COLO829 (cell line): ENCODE results near the gene PKN2.
A peak's percentile ranks its signal among the peaks of the same experiment; 100 is the strongest.

Experiments
- DNase-seq: peaks from one replicate; pipeline ENCODE4 v3.0.0; 2012; ENCODE audit warnings: low spot score

PKN2 gene

GRCh38 chr1:88735382-88735781, 51.3 kb downstream of the PKN2 start:
- DNase-seq = no peak

- DNase-seq = no peak
Observed at GRCh38 chr1:88735909-88736308, 51.8 kb downstream of the PKN2 start.

DNA sequence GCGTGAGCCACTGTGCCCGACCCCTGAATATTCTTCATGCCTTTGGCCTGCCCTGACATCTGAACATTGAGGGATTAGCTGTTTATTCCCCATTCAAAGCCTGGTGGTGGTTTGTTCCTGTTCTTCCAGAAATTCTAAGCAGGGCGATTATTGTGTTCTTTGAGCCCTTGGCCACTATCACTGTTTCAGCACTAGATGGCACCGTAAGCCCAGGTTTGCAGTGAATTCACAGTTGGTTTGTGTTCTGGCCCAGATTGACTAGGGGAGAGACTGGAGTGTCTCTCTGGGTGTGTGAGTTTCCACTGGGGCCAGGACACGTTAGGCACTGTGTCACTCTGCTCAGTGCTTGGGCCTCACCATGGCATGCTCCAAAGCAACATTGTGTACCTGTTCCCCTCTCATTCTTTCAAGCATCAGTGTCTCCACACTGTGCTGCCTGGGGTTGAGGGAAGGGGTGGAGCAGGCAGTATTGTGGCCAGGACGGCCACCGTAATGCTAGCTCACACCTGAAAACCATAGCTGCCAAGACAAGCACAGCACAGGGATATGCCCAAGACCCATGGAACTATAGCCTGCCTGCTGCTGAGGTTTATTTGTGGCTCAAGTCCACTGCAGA, 52.7 kb downstream of the PKN2 start:
- peak; percentile 3 for DNase-seq

DNA sequence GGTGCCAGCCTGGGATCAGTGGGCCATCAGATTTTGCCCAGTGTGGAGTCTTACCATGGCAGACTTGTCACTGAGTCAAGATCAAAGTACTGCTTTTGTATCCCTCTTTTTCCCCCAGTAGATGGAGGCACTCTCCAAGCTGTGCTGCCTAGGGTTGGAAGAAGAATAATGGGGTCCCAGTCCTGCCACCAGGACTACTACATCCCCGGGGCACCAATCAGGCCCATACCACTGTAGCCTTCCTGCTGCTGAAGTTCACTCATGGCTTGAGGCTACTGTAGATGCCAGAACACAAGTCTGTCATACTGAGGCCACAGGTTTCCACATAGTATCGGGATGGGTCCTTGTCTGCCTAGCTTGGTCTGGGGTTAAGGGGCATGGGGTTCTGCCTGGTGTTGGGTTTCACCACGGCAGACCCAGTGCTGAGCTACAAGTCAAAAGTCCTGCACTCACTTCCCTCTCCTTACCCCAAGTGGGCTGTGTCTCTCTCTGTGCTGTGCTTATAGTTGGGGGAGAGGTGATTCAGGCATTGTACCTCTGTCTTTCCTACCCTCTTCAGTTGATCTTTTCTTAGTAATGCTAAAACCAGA, 53.4 kb downstream of the PKN2 start:
- no peak for DNase-seq

DNA sequence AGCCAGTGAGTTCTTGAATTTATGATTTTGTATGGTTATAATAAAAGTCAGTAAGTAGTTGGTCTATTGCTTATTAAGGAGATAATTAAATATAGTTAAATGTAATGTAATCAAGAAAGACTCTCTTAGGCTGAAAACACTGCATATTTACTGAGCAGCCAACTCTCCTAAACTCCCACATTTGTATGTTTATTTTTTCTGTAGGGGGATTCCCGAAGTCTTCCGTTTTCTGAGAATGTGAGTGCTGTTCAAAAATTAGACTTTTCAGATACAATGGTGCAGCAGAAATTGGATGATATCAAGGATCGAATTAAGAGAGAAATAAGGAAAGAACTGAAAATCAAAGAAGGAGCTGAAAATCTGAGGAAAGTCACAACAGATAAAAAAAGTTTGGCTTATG, 56.7 kb downstream of the PKN2 start:
- no peak for DNase-seq

DNA sequence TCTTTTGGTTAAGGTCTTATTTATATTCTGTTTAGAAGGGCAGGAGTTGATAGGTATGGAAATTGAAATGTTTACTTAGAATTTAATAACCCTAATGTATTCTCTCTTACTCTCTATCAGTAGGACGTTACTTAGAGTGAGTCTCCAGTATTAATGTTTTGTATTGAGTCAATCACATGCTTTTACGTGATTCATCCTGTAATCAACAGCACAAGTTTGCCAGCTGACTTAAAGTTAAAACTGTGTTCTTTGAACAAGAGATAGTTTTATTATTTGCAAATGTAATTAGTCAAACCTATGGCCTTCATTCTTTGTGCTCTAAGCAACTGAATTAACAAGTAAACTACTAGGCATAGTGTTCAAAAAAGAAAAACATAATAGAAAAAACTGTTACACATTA, 57.3 kb downstream of the PKN2 start:
- DNase-seq = peak; percentile 9

DNA sequence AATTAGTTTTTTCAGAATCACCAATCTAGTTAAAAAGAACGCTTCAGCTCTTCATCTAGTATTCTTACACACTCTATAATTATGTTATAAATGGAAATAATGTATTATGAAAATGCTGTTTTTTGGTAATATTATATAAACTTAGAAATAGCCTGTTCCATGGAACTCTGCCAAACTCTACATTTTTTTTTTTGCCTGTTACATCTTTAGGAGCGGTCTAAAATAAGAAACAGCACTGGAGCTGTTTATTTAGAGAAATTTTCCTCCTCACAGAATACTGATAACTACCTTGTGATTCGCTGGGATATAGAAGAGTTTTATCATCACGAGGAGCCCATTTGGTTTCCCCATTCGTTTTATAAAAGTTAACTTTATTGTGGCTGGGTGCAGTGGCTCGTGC, 58.5 kb downstream of the PKN2 start:
- DNase-seq = no peak

GRCh38 chr1:88744142-88744541, 60.1 kb downstream of the PKN2 start:
- DNase-seq = no peak

GRCh38 chr1:88746916-88747315, 62.8 kb downstream of the PKN2 start:
- no peak for DNase-seq

- DNase-seq = no peak
Observed at GRCh38 chr1:88751714-88752113, 67.6 kb downstream of the PKN2 start.

DNA sequence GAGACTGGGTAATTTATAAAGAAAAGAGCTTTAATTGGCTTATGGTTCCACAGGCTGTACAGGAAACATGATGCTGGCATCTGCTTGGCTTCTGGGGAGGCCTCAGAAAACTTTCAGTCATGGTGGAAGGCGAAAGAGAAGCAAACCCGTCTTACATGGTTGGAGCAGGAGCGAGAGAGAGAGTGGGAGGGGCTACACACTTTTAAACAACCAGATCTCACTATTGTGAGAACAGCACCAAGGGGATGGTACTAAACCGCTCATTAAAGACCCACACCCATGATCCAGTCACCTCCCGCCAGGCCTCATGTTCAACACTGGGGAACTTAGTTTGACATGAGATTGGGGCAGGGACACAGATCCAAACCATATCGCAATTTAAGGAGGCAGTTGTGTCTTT, 69.4 kb downstream of the PKN2 start:
- DNase-seq = no peak

DNA sequence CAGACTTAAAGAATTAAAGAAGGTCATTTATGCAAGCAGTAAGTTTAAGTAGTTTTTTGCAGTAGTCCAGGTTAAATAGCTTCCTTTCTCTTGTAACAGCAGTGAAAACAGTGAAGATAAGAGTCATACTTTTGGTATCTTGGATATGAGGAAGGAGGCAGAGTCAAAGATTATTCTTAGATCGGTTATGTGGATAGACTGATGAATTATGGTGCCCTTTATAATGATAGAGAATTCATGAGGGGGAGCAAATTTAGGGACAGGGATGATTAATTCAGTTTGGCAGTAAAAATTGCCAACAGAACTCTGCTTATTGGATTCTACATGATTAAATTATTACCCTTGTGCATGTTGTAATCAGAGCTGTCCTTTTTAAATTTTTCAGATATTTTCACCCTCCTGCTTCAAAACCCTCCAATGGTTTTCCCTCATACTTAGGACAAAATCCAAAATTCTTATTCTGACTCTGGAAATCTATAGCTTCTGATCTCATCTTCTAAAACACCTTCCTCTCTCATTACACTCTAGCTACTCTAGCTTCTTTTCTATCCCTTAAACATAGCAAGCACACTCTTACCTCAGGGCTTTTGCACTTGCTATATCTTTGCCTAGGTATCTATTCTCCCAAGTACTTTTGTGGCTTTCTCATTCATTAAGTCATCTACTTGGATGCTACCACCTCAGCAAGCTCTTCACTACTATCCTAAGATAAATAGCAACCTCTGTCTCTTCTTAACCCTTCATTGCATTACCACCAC, 79.8 kb downstream of the PKN2 start:
- no peak for DNase-seq

GRCh38 chr1:88768187-88768586, 84.1 kb downstream of the PKN2 start:
- DNase-seq = no peak

DNA sequence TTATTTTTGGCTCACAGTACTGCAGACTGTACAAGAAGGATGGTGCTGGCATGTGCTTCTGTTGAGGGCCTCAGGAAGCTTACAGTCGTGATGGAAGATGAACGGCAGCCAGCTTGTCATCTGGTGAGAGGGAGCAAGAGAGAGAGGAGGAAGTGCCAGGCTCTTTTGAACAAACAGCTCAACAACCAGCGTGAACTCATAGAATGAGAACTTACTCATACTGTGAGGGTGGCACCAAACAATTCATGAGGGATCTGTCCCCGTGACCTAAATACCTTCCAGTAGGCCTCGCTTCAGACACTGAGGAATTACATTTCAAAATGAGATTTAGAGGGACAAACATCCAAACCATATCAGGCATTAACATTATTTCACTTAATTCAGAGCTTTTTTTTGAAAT, 84.7 kb downstream of the PKN2 start:
- DNase-seq = no peak

DNA sequence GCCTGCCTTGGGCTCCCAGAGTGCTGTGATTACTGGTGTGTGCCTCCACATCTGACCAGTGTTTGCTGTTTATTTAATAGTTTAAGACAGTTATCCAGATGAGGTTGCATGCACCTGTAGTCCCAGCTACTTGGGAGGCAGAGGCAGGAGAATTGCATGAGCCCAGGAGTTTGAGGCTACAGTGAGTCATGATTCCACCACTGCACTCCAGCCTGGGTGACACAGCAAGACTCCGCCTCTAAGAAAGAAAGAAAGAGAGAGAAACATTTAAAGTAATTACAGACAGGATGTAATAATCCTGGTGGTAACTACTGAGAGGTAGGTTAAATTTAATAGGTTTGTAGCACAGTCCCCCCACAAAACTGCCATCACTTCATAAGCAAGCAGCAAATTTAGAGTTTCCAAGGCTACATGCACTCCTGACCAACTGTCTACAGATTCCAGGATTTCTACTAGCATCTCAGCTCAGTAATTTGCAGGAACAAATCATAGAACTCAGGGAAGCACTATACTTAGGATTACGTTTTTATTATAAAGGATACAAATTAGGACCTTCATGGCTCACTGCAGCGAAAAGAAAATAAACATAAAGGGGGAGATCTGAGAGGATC, 89.6 kb downstream of the PKN2 start:
- DNase-seq = no peak

- no peak for DNase-seq
Observed at GRCh38 chr1:88774151-88774556, 90.1 kb downstream of the PKN2 start.

GRCh38 chr1:88777604-88778149, 93.6 kb downstream of the PKN2 start:
- DNase-seq = no peak

- no peak for DNase-seq
Observed at GRCh38 chr1:88779880-88780279, 95.8 kb downstream of the PKN2 start.

DNA sequence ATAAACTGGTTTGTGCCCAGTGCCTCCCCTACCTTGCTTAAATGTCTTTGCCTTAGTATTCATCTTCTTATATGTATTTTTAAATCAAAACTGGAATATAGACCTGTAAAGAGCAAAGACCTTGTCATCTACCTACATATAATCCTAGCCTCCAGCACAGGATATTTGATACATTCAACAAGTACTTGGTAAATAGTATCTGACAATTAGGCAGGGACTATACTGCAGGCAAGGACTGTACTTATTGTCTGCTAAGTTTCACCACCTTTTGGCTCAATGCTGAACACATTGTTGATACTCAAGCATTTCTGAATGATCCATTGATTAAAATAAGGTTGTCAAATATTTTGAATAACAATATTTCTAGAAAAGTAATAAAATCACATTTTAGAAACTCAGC, 96.4 kb downstream of the PKN2 start:
- no peak for DNase-seq

- no peak for DNase-seq
Observed at GRCh38 chr1:88783145-88783544, 99.1 kb downstream of the PKN2 start.

GRCh38 chr1:88784551-88784950, 100.5 kb downstream of the PKN2 start:
- DNase-seq = no peak

GRCh38 chr1:88787023-88787903, 103.2 kb downstream of the PKN2 start:
- DNase-seq = no peak
